ENCODE measurements around the gene STAT2. TPM values are rescaled to one million over a fixed set of nuclear protein-coding genes. Genes with fewer than 3 reads are reported as not detected.

Gene STAT2
- total and polyA plus RNA-seq, 10 of the 15 experiments (the other 5 are each of a cell fraction or from before 2014, with no cell fraction given) = 16.9 to 106 (median 77.9) TPM

DNA sequence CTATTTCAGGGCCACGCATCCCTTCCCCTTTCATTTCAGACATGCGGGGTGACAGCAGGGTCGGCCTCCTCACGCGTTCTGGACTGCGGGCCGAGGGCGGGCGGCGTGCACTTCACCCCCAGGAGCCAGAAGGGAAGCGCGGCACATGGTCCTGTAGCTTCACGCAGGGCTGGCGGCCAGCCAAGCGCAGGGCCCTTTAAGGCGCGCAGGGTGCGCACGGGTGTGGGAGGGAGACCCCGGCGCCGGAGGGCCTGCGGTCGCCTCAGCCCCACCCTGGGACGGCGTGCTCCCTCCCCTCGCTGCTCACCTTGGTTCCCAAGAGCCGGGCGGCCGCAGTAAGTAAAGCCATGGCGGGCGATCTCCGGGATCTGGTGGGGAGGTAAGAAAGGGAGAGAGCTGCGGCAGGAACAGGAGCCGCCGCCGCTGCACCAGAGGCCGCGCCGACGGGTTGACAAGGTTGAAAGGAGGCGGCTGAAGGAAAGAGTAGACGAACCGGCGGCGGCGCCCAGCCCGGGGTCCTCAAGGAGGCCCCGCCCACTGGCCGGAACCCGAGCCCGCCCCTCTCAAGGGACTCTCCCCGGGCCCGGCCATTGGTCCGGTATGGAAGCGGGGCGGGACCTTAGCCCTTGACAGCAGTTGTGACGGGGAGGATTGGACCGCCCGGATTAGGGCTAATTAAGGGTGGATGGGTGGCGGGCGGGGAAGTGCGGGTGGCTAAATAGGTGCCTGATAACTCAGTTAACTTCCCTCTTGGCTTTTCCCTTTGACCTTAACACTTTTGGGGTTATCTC, 59.9 kb downstream of the STAT2 start, which contains the start of gene CS:
Gene CS, minus strand, starts transcription at position 478 of the 791 bp plus-strand sequence. Its CDS starts 129 bp downstream, at position 349.
- Histone ChIP-seq H3K4me2 (ENCODE audit: control insufficient read depth, insufficient read depth) (peak within 1 kb of the TSS; percentile 88), H3K4me1 (ENCODE audit: control insufficient read depth, insufficient read depth, low read length) (peaks cover 32% of the 10 kb centered on the region), H3K79me2 (ENCODE audit: control insufficient read depth, insufficient read depth, low read length) (peaks cover 44% of the 10 kb centered on the region), H3K27me3 (replicated peaks in 1 of 2; ENCODE audit: control insufficient read depth in 2 of 2, insufficient read depth in 2 of 2, low read length in 1 of 2) (no peaks in the 10 kb centered on the region), H3K9ac (ENCODE audit: control insufficient read depth, insufficient read depth, low read length) (peak within 1 kb of the TSS; percentile 81), H3K36me3 (ENCODE audit: control insufficient read depth in 2 of 2, insufficient read depth in 2 of 2, low read length in 1 of 2) (no peaks in the 10 kb centered on the region), H3K27ac (ENCODE audit: control insufficient read depth, insufficient read depth) (peak within 1 kb of the TSS; percentile 85), H2AFZ (ENCODE audit: control insufficient read depth, low read depth, low read length) (peak within 1 kb of the TSS; percentile 93), H3K9me3 (replicated peaks; ENCODE audit: control insufficient read depth, insufficient read depth, low read length) (no peaks in the 10 kb centered on the region), H3K4me3 (peak within 1 kb of the TSS; percentile 93), H4K20me1 (ENCODE audit: control insufficient read depth, insufficient read depth) (no peaks in the 10 kb centered on the region)
- no TSS peak for BruUV-seq (replicated peaks)
- 1% methylated on average over 52 of the region's 63 CpGs for WGBS (ENCODE audit: insufficient coverage, insufficient replicate concordance, low lambda C conversion rate, missing lambda C conversion rate)
- in situ Hi-C loops (cut with MboI) (no loop called here), intact Hi-C loops (cut with micrococcal nuclease; ENCODE audit: unreplicated experiment) (loop anchor here (1.0 to 2.0 kb wide), 2 partner anchors 33 to 107 kb away; partner anchors contain the start of gene COQ10A)
- ChIA-PET CTCF (interaction anchor here (0.7 to 1.2 kb wide), 7 partner anchors 23 to 181 kb away, joined by 3 to 4 read pairs (median 3); partner anchors contain the start of gene PAN2), SMC1A (ENCODE audit: uncharacterized antibody, unreplicated experiment) (interaction anchor here (1.0 kb wide), 1 partner anchor 58 kb away, joined by 3 read pairs; no protein-coding TSS in a partner anchor), POLR2A (interaction anchor here (0.6 to 1.5 kb wide), 6 partner anchors 13 to 149 kb away, joined by 3 to 6 read pairs (median 4); partner anchors contain the start of genes PAN2 and STAT2), RAD21 (ENCODE audit: unreplicated experiment) (interaction anchor here (1.0 to 1.6 kb wide), 4 partner anchors 42 to 78 kb away, joined by 3 to 6 read pairs (median 4); partner anchors contain the start of genes ANKRD52, RNF41 and STAT2)
- ATAC-seq (peak; percentile 95), FAIRE-seq (peak; percentile 94), DNase-seq (ENCODE audit: low read depth, low spot score) (peak; percentile 71)
- no peak for TF ChIP-seq EP300 (IDR thresholded peaks at IDR 0.05; ENCODE audit: borderline replicate concordance in 1 of 2, control insufficient read depth in 1 of 2, low read depth in 2 of 2, low read length in 2 of 2)
- TF ChIP-seq ZBED1 (IDR thresholded peaks at IDR 0.05; ENCODE audit: borderline replicate concordance) = no peak
- no peak for TF ChIP-seq EED (IDR thresholded peaks at IDR 0.05; ENCODE audit: low read depth)
- peak; percentile 35 for TF ChIP-seq CREB1 (IDR thresholded peaks at IDR 0.05; ENCODE audit: low read depth)
- TF ChIP-seq, protein P1, sequence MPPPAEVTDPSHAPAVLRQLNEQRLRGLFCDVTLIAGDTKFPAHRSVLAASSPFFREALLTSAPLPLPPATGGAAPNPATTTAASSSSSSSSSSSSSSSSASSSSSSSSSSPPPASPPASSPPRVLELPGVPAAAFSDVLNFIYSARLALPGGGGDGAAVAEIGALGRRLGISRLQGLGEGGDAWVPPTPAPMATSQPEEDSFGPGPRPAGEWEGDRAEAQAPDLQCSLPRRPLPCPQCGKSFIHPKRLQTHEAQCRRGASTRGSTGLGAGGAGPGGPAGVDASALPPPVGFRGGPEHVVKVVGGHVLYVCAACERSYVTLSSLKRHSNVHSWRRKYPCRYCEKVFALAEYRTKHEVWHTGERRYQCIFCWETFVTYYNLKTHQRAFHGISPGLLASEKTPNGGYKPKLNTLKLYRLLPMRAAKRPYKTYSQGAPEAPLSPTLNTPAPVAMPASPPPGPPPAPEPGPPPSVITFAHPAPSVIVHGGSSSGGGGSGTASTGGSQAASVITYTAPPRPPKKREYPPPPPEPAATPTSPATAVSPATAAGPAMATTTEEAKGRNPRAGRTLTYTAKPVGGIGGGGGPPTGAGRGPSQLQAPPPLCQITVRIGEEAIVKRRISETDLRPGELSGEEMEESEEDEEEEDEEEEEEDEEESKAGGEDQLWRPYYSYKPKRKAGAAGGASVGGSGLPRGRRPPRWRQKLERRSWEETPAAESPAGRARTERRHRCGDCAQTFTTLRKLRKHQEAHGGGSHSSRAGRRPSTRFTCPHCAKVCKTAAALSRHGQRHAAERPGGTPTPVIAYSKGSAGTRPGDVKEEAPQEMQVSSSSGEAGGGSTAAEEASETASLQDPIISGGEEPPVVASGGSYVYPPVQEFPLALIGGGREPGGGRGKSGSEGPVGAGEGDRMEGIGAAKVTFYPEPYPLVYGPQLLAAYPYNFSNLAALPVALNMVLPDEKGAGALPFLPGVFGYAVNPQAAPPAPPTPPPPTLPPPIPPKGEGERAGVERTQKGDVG (CRISPR knock-in tag; IDR thresholded peaks at IDR 0.05) = no peak
- peak; percentile 77; the same call in 1 of the 2 replicates for TF ChIP-seq DPF2 (IDR thresholded peaks at IDR 0.05)
- no peak for TF ChIP-seq ZNF24 (IDR thresholded peaks at IDR 0.05)
- TF ChIP-seq SPI1 (IDR thresholded peaks at IDR 0.05; ENCODE audit: borderline replicate concordance, insufficient read depth, low read depth, low read length) = 0 out of 2 replicates have a peak, but pooled peaks have one; percentile 18
- no peak for TF ChIP-seq IRF4 (IDR thresholded peaks at IDR 0.05; ENCODE audit: low read depth, low read length)
- TF ChIP-seq SIX5 (IDR thresholded peaks at IDR 0.05; ENCODE audit: low read depth, low read length, severe bottlenecking) = no peak
- TF ChIP-seq, protein P2, sequence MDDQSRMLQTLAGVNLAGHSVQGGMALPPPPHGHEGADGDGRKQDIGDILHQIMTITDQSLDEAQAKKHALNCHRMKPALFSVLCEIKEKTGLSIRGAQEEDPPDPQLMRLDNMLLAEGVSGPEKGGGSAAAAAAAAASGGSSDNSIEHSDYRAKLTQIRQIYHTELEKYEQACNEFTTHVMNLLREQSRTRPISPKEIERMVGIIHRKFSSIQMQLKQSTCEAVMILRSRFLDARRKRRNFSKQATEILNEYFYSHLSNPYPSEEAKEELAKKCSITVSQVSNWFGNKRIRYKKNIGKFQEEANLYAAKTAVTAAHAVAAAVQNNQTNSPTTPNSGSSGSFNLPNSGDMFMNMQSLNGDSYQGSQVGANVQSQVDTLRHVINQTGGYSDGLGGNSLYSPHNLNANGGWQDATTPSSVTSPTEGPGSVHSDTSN (IDR thresholded peaks at IDR 0.05; ENCODE audit: insufficient replicate concordance, low read depth, low read length) = peak; percentile 80
- peak; percentile 90 to 95 for TF ChIP-seq SRF (IDR thresholded peaks at IDR 0.05; ENCODE audit: low read depth in 2 of 2, low read length in 2 of 2)
- no peak for TF ChIP-seq NRF1 (conservative IDR thresholded peaks at IDR 0.05; ENCODE audit: low read depth, low read length)
- peak; percentile 77 for TF ChIP-seq TAF1 (IDR thresholded peaks at IDR 0.05; ENCODE audit: borderline replicate concordance, low read depth, low read length)

All from GM12878 (cell line).